ENCODE results near the gene MYO3B.
"Not testable (repeated sequence)": the region's sequence is repeated elsewhere in the genome, so short reads cannot be mapped to it uniquely, and the experiment has no call there.

Gene MYO3B

DNA sequence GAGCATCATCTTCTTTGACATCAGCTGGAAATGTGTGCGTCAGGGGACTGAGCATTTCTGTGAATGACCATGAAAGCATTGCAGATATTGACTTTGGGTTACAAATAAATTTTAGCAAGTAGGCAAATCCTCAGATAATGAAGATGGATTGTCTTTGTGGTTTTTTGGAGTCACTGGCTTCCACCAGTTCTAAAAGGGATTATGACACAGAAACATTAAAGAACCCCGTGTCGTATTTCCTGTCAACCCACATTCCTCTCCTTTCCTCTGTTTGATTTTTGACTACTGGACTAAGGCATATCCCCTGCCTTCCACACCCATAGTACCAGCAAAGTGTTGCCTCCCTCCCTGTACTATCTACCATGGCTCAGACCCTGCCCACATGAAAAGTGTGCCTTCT lies 268.1 kb downstream of the MYO3B start:
- DNase-seq: no peak

- no peak for DNase-seq
These were observed 271.1 kb downstream of the MYO3B start for GRCh38 chr2:170449034-170449433.

DNA sequence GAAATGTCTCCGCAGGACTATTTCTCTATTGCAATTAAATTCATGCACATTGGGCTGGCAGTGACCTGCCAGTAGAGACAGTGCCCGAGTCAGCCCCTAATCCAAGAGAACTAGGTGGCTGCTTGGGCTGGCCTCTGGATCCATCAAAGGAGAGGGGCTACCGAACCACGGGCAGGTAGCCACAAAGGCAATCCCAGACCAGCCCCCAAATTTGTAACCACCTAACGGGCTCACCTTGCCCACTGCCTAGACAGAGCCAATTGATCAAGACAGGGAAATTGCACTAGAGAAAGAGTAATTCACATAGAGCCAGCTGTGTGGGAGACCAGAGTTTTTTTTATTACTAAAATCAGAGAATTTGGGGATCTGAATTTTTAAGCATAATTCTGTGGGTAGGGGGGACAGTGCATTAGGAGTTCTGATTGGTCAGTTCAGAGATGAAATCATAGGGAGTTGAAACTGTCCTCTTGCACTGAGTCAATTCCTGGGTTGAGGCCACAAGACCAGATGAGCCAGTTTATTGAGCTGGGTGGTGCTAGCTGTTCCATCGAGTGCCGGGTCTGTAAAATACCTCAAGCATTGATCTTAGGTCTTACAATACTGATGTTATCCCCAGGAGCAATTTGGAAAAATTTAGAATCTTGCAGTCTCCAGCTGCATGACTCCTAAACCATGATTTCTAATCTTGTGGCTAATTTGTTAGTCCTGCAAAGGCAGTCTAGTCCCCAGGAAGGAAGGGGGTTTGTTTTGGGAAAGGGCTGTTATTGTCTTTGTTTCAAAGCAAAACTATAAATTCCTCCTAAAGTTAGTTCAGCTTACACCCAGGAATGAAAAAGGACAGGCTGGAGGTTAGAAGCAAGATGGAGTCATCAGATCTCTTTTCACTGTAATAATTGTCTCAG lies 276.8 kb downstream of the MYO3B start:
- no peak for DNase-seq

- no peak for DNase-seq
These were observed 277.9 kb downstream of the MYO3B start for GRCh38 chr2:170455617-170456426.

GRCh38 chr2:170456914-170457313 lies 279.0 kb downstream of the MYO3B start:
- no peak for DNase-seq

DNA sequence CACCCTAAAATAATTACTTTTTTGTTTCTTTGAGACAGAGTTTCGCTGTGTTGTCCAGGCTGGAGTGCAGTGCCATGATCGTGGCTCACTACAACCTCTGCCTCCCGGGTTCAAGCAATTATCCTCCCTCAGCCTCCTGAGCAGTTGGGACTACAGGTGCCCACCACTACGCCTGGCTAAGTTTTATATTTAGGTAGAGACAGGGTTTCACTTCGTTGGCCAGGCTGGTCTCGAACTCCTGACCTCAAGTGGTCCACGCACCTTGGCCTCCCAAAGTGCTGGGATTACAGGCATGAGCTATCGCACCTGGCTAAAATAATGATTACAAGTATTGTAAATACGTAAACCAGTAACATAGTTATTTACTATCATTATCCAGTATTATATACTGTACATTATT lies 279.8 kb downstream of the MYO3B start:
- DNase-seq: no peak

GRCh38 chr2:170461889-170462288 lies 283.9 kb downstream of the MYO3B start:
- no peak for DNase-seq

- no peak for DNase-seq
These were observed 284.7 kb downstream of the MYO3B start for GRCh38 chr2:170462433-170463205.

- DNase-seq: no peak
These were observed 285.2 kb downstream of the MYO3B start for GRCh38 chr2:170463206-170463537.

DNA sequence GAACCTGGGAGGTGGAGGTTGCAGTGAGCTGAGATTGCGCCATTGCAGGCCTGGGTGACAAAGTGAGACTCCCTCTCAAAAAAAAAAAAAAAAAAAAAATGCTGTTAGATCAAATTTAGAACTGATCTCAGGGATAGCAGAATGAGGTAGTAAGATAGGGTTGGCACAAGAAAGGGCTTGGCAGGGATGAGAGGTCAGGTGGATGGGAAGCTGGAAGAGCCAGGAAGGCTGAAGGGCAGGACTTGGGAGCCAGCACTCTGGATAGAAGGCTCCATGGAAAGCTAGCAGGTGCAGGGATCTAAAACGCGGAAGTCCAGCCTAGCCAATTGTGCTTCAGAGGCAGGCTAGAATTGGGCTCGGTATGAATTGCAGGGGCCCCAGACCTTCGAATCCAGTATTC lies 286.3 kb downstream of the MYO3B start:
- no peak for DNase-seq

DNA sequence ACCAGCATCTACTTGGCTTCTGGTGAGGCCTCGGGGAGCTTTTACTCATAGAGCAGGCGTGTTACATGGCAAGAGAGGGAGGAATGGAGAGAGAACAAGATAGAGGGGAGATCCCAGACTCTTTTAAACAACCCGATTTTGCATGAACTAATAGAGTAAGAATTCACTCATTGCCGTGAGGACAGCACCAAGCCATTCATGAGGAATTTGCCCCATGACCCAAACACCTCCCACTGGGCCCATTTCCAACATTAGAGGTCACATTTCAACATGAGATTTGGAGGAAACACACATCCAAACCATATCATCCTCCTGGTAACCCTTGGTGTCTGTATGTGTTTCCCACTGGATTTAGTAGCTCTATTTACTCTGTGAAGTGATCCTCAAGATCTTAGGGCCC lies 287.3 kb downstream of the MYO3B start:
- DNase-seq: no peak

GRCh38 chr2:170466632-170467031 lies 288.7 kb downstream of the MYO3B start:
- DNase-seq: no peak

DNA sequence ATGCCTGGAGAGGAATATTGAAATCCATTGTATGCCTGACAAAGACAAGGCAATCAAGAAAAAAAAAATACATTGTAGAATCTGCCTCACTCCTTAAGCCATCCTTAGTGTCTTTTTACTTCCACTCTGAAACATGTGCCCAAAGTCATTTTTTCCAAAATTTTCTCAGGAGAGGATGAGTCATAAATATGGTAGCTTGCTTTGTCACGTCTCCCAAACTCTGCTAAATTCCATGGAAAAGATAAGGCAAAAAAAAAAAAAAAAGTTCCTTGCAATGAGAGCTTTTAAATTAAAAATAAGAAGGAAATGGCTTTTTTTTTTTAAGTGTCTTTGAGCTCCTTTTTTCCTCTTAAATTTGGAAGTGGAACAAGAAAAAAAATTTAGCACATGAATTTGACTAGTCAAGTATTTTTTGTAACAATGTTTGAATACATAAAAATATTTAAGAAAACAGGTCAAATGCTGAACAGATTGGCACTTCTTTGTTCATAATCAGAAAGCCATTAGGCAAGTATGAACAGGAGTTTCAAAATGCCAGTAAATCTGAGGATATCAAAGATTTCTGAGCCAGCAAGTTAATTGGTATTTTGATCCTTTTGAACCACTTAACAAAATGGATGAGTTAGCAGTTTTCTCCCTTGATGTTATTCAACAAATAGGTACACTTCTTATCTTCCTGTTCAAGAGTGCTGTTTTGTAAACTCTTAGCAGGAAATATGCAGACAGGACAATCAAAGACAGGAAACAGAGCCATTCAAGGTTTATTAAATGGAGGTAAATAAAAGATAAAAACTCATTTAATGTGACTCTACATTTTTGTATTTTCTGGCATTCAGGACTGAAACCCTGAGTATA lies 289.8 kb downstream of the MYO3B start:
- no peak for DNase-seq

- DNase-seq: no peak
These were observed 290.6 kb downstream of the MYO3B start for GRCh38 chr2:170468557-170468956.

GRCh38 chr2:170472498-170472897 lies 294.6 kb downstream of the MYO3B start:
- DNase-seq: not testable (repeated sequence)

GRCh38 chr2:170475878-170476277 lies 297.9 kb downstream of the MYO3B start:
- DNase-seq: no peak

- no peak for DNase-seq
These were observed 299.7 kb downstream of the MYO3B start for GRCh38 chr2:170477630-170478029.

- no peak for DNase-seq
These were observed 303.3 kb downstream of the MYO3B start for GRCh38 chr2:170481201-170481600.

DNA sequence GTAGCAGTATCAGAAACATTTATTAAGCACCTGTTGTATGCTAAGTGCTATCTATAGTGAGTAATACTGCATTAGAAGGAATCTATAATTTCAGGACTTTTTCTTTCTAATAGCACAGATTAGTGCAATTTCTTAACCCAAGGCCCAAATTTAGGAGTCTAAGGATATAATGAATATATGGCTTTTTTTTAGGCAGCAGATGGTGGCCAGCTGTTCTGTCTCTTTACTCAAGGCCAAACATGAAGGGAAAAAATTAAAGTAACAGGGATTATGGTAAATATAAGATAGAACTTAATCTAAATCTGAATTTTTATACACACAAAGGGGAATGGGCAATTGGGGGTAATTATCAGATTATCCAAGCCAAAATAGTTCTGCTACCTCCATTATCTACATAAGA lies 306.6 kb downstream of the MYO3B start:
- DNase-seq: no peak

GRCh38 chr2:170485254-170486026 lies 307.5 kb downstream of the MYO3B start:
- no peak for DNase-seq

DNA sequence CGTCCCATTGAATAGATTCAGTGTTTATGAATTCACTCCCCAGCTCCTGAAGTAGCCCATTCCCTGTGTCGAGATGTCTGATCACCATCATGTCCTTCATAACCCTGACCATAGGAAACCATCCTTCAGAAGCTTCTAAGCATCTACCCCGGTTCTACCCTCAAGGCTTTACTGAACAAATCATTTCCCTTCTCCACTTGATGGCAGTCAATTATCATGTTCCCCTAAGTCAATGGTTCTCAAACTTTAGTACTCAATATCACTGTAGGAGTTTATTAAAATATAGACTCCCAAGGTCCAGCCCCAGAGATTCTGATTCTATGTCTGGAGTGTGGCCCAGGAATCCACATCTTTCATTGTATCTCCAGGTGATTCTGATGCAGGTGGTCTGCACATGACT lies 308.8 kb downstream of the MYO3B start:
- DNase-seq: no peak

- DNase-seq: no peak
These were observed 310.9 kb downstream of the MYO3B start for GRCh38 chr2:170488807-170489206.
